ENCODE data around the gene NRXN3. TPM values are rescaled to one million over a fixed set of nuclear protein-coding genes. Genes with fewer than 3 reads are reported as not detected.

Gene NRXN3
- total RNA-seq, 1 donor: 2.5 TPM

GRCh38 chr14:78746086-78746595 lies 576.0 kb downstream of the NRXN3 start:
- H3K36me3 ChIP-seq (ENCODE audit: insufficient read depth, low read length): no peaks in the 10 kb centered on the region
- no peak overlapping the region for H3K4me3 ChIP-seq (ENCODE audit: insufficient read depth, low read length)
- H2AFZ ChIP-seq (ENCODE audit: low read length): no peak overlapping the region
- no peak overlapping the region for H3K4me2 ChIP-seq (ENCODE audit: insufficient read depth, low read length)
- H3K4me1 ChIP-seq (ENCODE audit: insufficient read depth, low read length): no peaks in the 10 kb centered on the region
- H3K9me3 ChIP-seq (ENCODE audit: low read depth, low read length): no peaks in the 10 kb centered on the region
- no peaks in the 10 kb centered on the region for H3K27me3 ChIP-seq (ENCODE audit: insufficient read depth, low read length)
- no peak for TF ChIP-seq CTCF (IDR thresholded peaks at IDR 0.05; ENCODE audit: extremely low read depth, low read depth, low read length)
- H3K79me2 ChIP-seq (ENCODE audit: insufficient read depth, low read length): no peaks in the 10 kb centered on the region
- H4K20me1 ChIP-seq (ENCODE audit: insufficient read depth, low read length): no peaks in the 10 kb centered on the region
- no peak for DNase-seq (ENCODE audit: insufficient read length, low spot score, missing footprints)
- H3K27ac ChIP-seq (ENCODE audit: low read depth, low read length): no peak overlapping the region

- H3K36me3 ChIP-seq (ENCODE audit: insufficient read depth, low read length): no peaks in the 10 kb centered on the region
- no peaks in the 10 kb centered on the region for H3K27me3 ChIP-seq (ENCODE audit: insufficient read depth, low read length)
- H4K20me1 ChIP-seq (ENCODE audit: insufficient read depth, low read length): no peaks in the 10 kb centered on the region
- H3K4me2 ChIP-seq (ENCODE audit: insufficient read depth, low read length): no peak overlapping the region
- H3K9me3 ChIP-seq (ENCODE audit: low read depth, low read length): no peaks in the 10 kb centered on the region
- H3K4me3 ChIP-seq (ENCODE audit: insufficient read depth, low read length): no peak overlapping the region
- no peak overlapping the region for H2AFZ ChIP-seq (ENCODE audit: low read length)
- H3K27ac ChIP-seq (ENCODE audit: low read depth, low read length): no peak overlapping the region
- no peaks in the 10 kb centered on the region for H3K4me1 ChIP-seq (ENCODE audit: insufficient read depth, low read length)
- no peak for TF ChIP-seq CTCF (IDR thresholded peaks at IDR 0.05; ENCODE audit: extremely low read depth, low read depth, low read length)
- no peak for DNase-seq (ENCODE audit: insufficient read length, low spot score, missing footprints)
- no peaks in the 10 kb centered on the region for H3K79me2 ChIP-seq (ENCODE audit: insufficient read depth, low read length)
These were observed 577.6 kb downstream of the NRXN3 start for GRCh38 chr14:78747813-78748212.

GRCh38 chr14:78752518-78753188 lies 582.5 kb downstream of the NRXN3 start:
- no peaks in the 10 kb centered on the region for H3K9me3 ChIP-seq (ENCODE audit: low read depth, low read length)
- H4K20me1 ChIP-seq (ENCODE audit: insufficient read depth, low read length): no peaks in the 10 kb centered on the region
- no peaks in the 10 kb centered on the region for H3K4me1 ChIP-seq (ENCODE audit: insufficient read depth, low read length)
- no peaks in the 10 kb centered on the region for H3K36me3 ChIP-seq (ENCODE audit: insufficient read depth, low read length)
- H3K4me2 ChIP-seq (ENCODE audit: insufficient read depth, low read length): no peak overlapping the region
- no peaks in the 10 kb centered on the region for H3K79me2 ChIP-seq (ENCODE audit: insufficient read depth, low read length)
- H3K27ac ChIP-seq (ENCODE audit: low read depth, low read length): no peak overlapping the region
- TF ChIP-seq CTCF (IDR thresholded peaks at IDR 0.05; ENCODE audit: extremely low read depth, low read depth, low read length): no peak
- H3K27me3 ChIP-seq (ENCODE audit: insufficient read depth, low read length): no peaks in the 10 kb centered on the region
- no peak overlapping the region for H3K4me3 ChIP-seq (ENCODE audit: insufficient read depth, low read length)
- no peak for DNase-seq (ENCODE audit: insufficient read length, low spot score, missing footprints)
- H2AFZ ChIP-seq (ENCODE audit: low read length): no peak overlapping the region

- Histone ChIP-seq H3K27me3 (ENCODE audit: insufficient read depth, low read length) (no peaks in the 10 kb centered on the region), H3K27ac (ENCODE audit: low read depth, low read length) (no peak overlapping the region), H3K4me3 (ENCODE audit: insufficient read depth, low read length) (no peak overlapping the region), H4K20me1 (ENCODE audit: insufficient read depth, low read length) (no peaks in the 10 kb centered on the region), H3K79me2 (ENCODE audit: insufficient read depth, low read length) (no peaks in the 10 kb centered on the region), H3K4me1 (ENCODE audit: insufficient read depth, low read length) (no peaks in the 10 kb centered on the region), H3K9me3 (ENCODE audit: low read depth, low read length) (no peaks in the 10 kb centered on the region), H2AFZ (ENCODE audit: low read length) (no peak overlapping the region), H3K36me3 (ENCODE audit: insufficient read depth, low read length) (no peaks in the 10 kb centered on the region), H3K4me2 (ENCODE audit: insufficient read depth, low read length) (no peak overlapping the region)
- no peak for TF ChIP-seq CTCF (IDR thresholded peaks at IDR 0.05; ENCODE audit: extremely low read depth, low read depth, low read length)
- no peak for DNase-seq (ENCODE audit: insufficient read length, low spot score, missing footprints)
These were observed 583.9 kb downstream of the NRXN3 start for GRCh38 chr14:78754059-78754458.

Data from osteoblast (primary cell).